ENCODE results near the gene RUVBL2.

- TF ChIP-seq GATA3 (IDR thresholded peaks at IDR 0.05; ENCODE audit: low read depth, low read length), result no peak
- TF ChIP-seq GATA2 (IDR thresholded peaks at IDR 0.05; ENCODE audit: low read depth, low read length), result no peak
Observed at GRCh38 chr19:48999481-49000325, 6.0 kb downstream of the RUVBL2 start.
